ENCODE results near the gene PASK.

DNA sequence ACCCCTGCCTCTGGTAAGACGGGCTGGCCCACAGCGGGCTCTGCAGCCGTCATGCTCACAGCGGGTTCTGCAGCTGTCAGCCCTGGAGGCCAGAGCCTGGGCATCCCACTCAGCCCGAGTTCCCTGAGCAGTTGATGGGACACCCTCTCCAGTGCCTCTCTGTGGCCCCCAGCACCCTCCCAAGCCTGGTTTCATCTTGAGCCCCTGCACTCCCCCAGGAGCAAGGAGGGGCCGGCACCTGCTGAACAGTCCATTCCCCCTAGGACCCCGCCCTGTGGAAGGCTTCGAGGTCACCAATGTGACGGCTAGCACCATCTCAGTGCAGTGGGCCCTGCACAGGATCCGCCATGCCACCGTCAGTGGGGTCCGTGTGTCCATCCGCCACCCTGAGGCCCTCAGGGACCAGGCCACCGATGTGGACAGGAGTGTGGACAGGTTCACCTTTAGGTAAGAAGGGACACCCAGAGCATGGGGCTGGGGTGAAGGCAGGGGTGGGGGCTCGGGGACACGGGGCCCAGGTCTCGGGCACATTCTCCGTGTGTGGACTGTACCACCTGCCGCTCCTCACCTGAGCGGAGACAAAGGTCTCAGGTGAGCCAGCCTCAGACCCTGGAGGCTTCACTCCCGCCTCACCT lies 81.7 kb downstream of the PASK start:
- TF ChIP-seq CREB1 (IDR thresholded peaks at IDR 0.05; ENCODE audit: low read depth) (no peak), RAD21 (IDR thresholded peaks at IDR 0.05; ENCODE audit: low read depth) (no peak), EP300 (IDR thresholded peaks at IDR 0.05; ENCODE audit: borderline replicate concordance) (no peak), YY1 (IDR thresholded peaks at IDR 0.05; ENCODE audit: low read depth) (no peak), NFIC (IDR thresholded peaks at IDR 0.05) (no peak), TCF12 (IDR thresholded peaks at IDR 0.05; ENCODE audit: low read depth) (no peak), FOXM1 (IDR thresholded peaks at IDR 0.05; ENCODE audit: borderline replicate concordance, low read depth) (no peak), CEBPB (IDR thresholded peaks at IDR 0.05) (no peak), EGR1 (IDR thresholded peaks at IDR 0.05) (no peak)
- TF ChIP-seq, protein P1, sequence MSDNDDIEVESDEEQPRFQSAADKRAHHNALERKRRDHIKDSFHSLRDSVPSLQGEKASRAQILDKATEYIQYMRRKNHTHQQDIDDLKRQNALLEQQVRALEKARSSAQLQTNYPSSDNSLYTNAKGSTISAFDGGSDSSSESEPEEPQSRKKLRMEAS (IDR thresholded peaks at IDR 0.05): no peak
- TF ChIP-seq, protein P2, sequence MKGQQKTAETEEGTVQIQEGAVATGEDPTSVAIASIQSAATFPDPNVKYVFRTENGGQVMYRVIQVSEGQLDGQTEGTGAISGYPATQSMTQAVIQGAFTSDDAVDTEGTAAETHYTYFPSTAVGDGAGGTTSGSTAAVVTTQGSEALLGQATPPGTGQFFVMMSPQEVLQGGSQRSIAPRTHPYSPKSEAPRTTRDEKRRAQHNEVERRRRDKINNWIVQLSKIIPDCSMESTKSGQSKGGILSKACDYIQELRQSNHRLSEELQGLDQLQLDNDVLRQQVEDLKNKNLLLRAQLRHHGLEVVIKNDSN (IDR thresholded peaks at IDR 0.05): no peak
